PC-9 (cell line): ENCODE results near the gene MAGEB6B.

Experiments used
- EZH2 ChIP-seq: fragments of 200-600 bp; sonication (generic); IDR thresholded peaks from 2 replicates; pipeline ENCODE4 v1.8.0; 2017; ENCODE audit warnings: antibody characterized with exemption, low read depth
- TF ChIP-seq, protein P1 (sequence below): fragments of 200-600 bp; sonication (generic); conservative IDR thresholded peaks from 2 replicates; pipeline ENCODE4 v1.6.1; 2017; ENCODE audit warnings: mixed run types, antibody characterized with exemption, mild to moderate bottlenecking, moderate library complexity

DNA sequence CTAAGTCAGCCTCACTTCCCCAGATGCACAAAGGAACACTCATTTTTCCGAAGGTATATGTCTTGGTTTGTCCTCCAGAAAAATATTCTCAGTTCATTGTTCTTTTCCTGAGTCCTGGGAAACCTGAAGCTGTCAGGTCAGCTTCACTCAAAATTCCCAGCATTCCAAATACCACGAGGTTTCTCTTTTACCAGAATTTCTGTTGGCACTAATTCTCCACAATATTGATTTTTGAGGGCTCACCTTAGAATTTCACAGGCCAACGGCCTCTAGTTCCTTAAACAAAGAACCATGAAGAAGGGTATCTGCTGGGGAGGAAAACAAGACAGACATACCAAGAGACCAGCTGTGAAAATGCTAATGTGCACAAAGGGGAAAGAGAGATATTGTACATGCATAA is 47.6 kb downstream of the MAGEB6B start:
- TF ChIP-seq, protein P1, sequence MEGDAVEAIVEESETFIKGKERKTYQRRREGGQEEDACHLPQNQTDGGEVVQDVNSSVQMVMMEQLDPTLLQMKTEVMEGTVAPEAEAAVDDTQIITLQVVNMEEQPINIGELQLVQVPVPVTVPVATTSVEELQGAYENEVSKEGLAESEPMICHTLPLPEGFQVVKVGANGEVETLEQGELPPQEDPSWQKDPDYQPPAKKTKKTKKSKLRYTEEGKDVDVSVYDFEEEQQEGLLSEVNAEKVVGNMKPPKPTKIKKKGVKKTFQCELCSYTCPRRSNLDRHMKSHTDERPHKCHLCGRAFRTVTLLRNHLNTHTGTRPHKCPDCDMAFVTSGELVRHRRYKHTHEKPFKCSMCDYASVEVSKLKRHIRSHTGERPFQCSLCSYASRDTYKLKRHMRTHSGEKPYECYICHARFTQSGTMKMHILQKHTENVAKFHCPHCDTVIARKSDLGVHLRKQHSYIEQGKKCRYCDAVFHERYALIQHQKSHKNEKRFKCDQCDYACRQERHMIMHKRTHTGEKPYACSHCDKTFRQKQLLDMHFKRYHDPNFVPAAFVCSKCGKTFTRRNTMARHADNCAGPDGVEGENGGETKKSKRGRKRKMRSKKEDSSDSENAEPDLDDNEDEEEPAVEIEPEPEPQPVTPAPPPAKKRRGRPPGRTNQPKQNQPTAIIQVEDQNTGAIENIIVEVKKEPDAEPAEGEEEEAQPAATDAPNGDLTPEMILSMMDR, result no peak
- TF ChIP-seq EZH2, result no peak
